Activated CD4-positive, alpha-beta T cell treated with anti-CD3 and anti-CD28 coated beads, Interleukin-2, amount 10 ng/mL, durations not matched to agents 7 days and 5 days (primary cell): ENCODE results near the gene MRTO4. TPM values are rescaled to one million over a fixed set of nuclear protein-coding genes. Genes with fewer than 3 reads are reported as not detected.
"Not testable (repeated sequence)": the region's sequence is repeated elsewhere in the genome, so short reads cannot be mapped to it uniquely, and the experiment has no call there.

Experiments used
- CTCF ChIA-PET: fragments of 350-600 bp; sonication (Branson Sonifier 250); formaldehyde crosslinking; loops from one replicate; lab custom pipeline; 2021; ENCODE audit warnings: antibody characterized with exemption; lab: Charles Lee
- POLR2A ChIA-PET: fragments of 350-600 bp; sonication (Branson Sonifier 250); formaldehyde crosslinking; loops from one replicate; lab custom pipeline; 2021; ENCODE audit warnings: antibody characterized with exemption; lab: Charles Lee
- DNase-seq: peaks from one replicate; pipeline ENCODE4 v3.0.0-alpha.2; 2020
- H3K27ac Mint-ChIP-seq: one replicate; pipeline ENCODE4 v1.8.0; 2021; ENCODE audit warnings: mild to moderate bottlenecking, moderate library complexity, mixed read lengths
- H3K27me3 Mint-ChIP-seq: one replicate; pipeline ENCODE4 v1.8.0; 2021; ENCODE audit warnings: mixed read lengths
- H3K36me3 Mint-ChIP-seq: one replicate; pipeline ENCODE4 v1.8.0; 2021; ENCODE audit warnings: low read depth, mixed read lengths
- H3K4me1 Mint-ChIP-seq: one replicate; pipeline ENCODE4 v1.8.0; 2021; ENCODE audit warnings: mixed read lengths
- H3K4me3 Mint-ChIP-seq: one replicate; pipeline ENCODE4 v1.8.0; 2021; ENCODE audit warnings: mild to moderate bottlenecking, moderate library complexity, mixed read lengths
- H3K9me3 Mint-ChIP-seq: one replicate; pipeline ENCODE4 v1.8.0; 2021; ENCODE audit warnings: mixed read lengths
- total RNA-seq, 2 experiments: library from RNA; stranded (reverse); gene quantifications; one replicate each; pipeline ENCODE4 v1.2.3, GENCODE V29; 2021

Gene MRTO4
- total RNA-seq, 2 experiments from 2014 or later, result 27.2 to 32.5 TPM

GRCh38 chr1:19284881-19285280 is 33.3 kb downstream of the MRTO4 start:
- Mint-ChIP-seq H3K4me1 (peaks cover 8% of the 10 kb centered on the region), H3K4me3 (no peak overlapping the region), H3K9me3 (no peaks in the 10 kb centered on the region), H3K27ac (no peak overlapping the region), H3K27me3 (peaks cover 15% of the 10 kb centered on the region), H3K36me3 (no peaks in the 10 kb centered on the region)
- POLR2A ChIA-PET, result no interaction called here
- DNase-seq, result no peak
- CTCF ChIA-PET, result interaction anchor here (0.6 kb wide), 1 partner anchor 211 kb away, joined by 3 read pairs; no protein-coding TSS in a partner anchor

- CTCF ChIA-PET, H3K36me3 Mint-ChIP-seq: not testable (repeated sequence)
Observed at GRCh38 chr1:19285366-19285765, 33.8 kb downstream of the MRTO4 start.

GRCh38 chr1:19285807-19286206 is 34.2 kb downstream of the MRTO4 start:
- H3K36me3 Mint-ChIP-seq, POLR2A ChIA-PET, H3K9me3 Mint-ChIP-seq, H3K4me3 Mint-ChIP-seq, DNase-seq, H3K4me1 Mint-ChIP-seq, CTCF ChIA-PET, H3K27ac Mint-ChIP-seq: not testable (repeated sequence)
- H3K27me3 Mint-ChIP-seq, result peaks cover 16% of the 10 kb centered on the region

More at GRCh38 chr1:19285366-19285765, 33.8 kb downstream of the MRTO4 start:
- peaks cover 16% of the 10 kb centered on the region for H3K27me3 Mint-ChIP-seq
- H3K27ac Mint-ChIP-seq, DNase-seq, H3K4me1 Mint-ChIP-seq, H3K9me3 Mint-ChIP-seq, H3K4me3 Mint-ChIP-seq, POLR2A ChIA-PET: not testable (repeated sequence)

GRCh38 chr1:19287436-19288185 is 36.0 kb downstream of the MRTO4 start:
- no peak overlapping the region for H3K27ac Mint-ChIP-seq
- POLR2A ChIA-PET, result no interaction called here
- CTCF ChIA-PET, result interaction anchor here (1.0 kb wide), 1 partner anchor 26 kb away, joined by 3 read pairs; no protein-coding TSS in a partner anchor
- H3K27me3 Mint-ChIP-seq, result peaks cover 16% of the 10 kb centered on the region
- no peak for DNase-seq
- H3K9me3 Mint-ChIP-seq, result peaks cover 4% of the 10 kb centered on the region
- peak overlapping the region; percentile 54 for H3K4me3 Mint-ChIP-seq
- no peaks in the 10 kb centered on the region for H3K36me3 Mint-ChIP-seq
- H3K4me1 Mint-ChIP-seq, result peaks cover 8% of the 10 kb centered on the region

GRCh38 chr1:19288324-19289241 is 37.0 kb downstream of the MRTO4 start, which contains the start of gene AKR7A3:
TSS of gene AKR7A3 (minus strand) at chr1:19288770. CDS start at chr1:19288709, 61 bp downstream.
- peak within 1 kb of the TSS; percentile 54 for H3K4me3 Mint-ChIP-seq
- H3K4me1 Mint-ChIP-seq, H3K27ac Mint-ChIP-seq, H3K36me3 Mint-ChIP-seq, H3K9me3 Mint-ChIP-seq, POLR2A ChIA-PET, CTCF ChIA-PET: not testable (repeated sequence)
- peaks cover 16% of the 10 kb centered on the region for H3K27me3 Mint-ChIP-seq
- DNase-seq, result peak; percentile 70

- ChIA-PET POLR2A (no interaction called here), CTCF (interaction anchor here (0.5 kb wide), 1 partner anchor 15 kb away, joined by 3 read pairs; no protein-coding TSS in a partner anchor)
- Mint-ChIP-seq H3K27me3 (peaks cover 16% of the 10 kb centered on the region), H3K4me3 (peak overlapping the region; percentile 47), H3K4me1 (peaks cover 8% of the 10 kb centered on the region), H3K9me3 (peaks cover 9% of the 10 kb centered on the region), H3K27ac (no peak overlapping the region), H3K36me3 (peaks cover 1% of the 10 kb centered on the region)
- DNase-seq, result no peak
Observed at GRCh38 chr1:19289244-19289643, 37.6 kb downstream of the MRTO4 start.

- peaks cover 14% of the 10 kb centered on the region for H3K36me3 Mint-ChIP-seq
- no peak overlapping the region for H3K4me3 Mint-ChIP-seq
- H3K9me3 Mint-ChIP-seq, result peaks cover 31% of the 10 kb centered on the region
- peaks cover 3% of the 10 kb centered on the region for H3K27me3 Mint-ChIP-seq
- POLR2A ChIA-PET, result no interaction called here
- CTCF ChIA-PET, result interaction anchor here (1.3 kb wide), 1 partner anchor 69 kb away, joined by 3 read pairs; no protein-coding TSS in a partner anchor
- H3K4me1 Mint-ChIP-seq, result no peaks in the 10 kb centered on the region
- no peak for DNase-seq
- no peak overlapping the region for H3K27ac Mint-ChIP-seq
Observed at GRCh38 chr1:19294638-19295037, 43.0 kb downstream of the MRTO4 start.

GRCh38 chr1:19300211-19300610 is 48.6 kb downstream of the MRTO4 start:
- Mint-ChIP-seq H3K36me3 (peaks cover 17% of the 10 kb centered on the region), H3K4me1 (no peaks in the 10 kb centered on the region), H3K4me3 (no peak overlapping the region), H3K9me3 (peaks cover 13% of the 10 kb centered on the region), H3K27ac (no peak overlapping the region), H3K27me3 (no peaks in the 10 kb centered on the region)
- DNase-seq, result no peak
- ChIA-PET CTCF (no interaction called here), POLR2A (no interaction called here)

- not testable (repeated sequence) for DNase-seq, H3K9me3 Mint-ChIP-seq, H3K27me3 Mint-ChIP-seq, H3K27ac Mint-ChIP-seq, H3K4me3 Mint-ChIP-seq, H3K4me1 Mint-ChIP-seq
- H3K36me3 Mint-ChIP-seq, result peaks cover 20% of the 10 kb centered on the region
- POLR2A ChIA-PET, result interaction anchor here (0.6 kb wide), 1 partner anchor 13 kb away, joined by 4 read pairs; no protein-coding TSS in a partner anchor
- CTCF ChIA-PET, result interaction anchor here (0.6 to 0.7 kb wide), 2 partner anchors 15 to 286 kb away, joined by 3 to 4 read pairs; no protein-coding TSS in a partner anchor
Observed at GRCh38 chr1:19304081-19304480, 52.5 kb downstream of the MRTO4 start.

- no peaks in the 10 kb centered on the region for H3K9me3 Mint-ChIP-seq
- ChIA-PET POLR2A (no interaction called here), CTCF (no interaction called here)
- no peak for DNase-seq
- no peak overlapping the region for H3K4me3 Mint-ChIP-seq
- no peaks in the 10 kb centered on the region for H3K27me3 Mint-ChIP-seq
- H3K27ac Mint-ChIP-seq, result no peak overlapping the region
- peaks cover 20% of the 10 kb centered on the region for H3K36me3 Mint-ChIP-seq
- H3K4me1 Mint-ChIP-seq, result peaks cover 9% of the 10 kb centered on the region
Observed at GRCh38 chr1:19305880-19306279, 54.3 kb downstream of the MRTO4 start.

GRCh38 chr1:19306941-19307340 is 55.3 kb downstream of the MRTO4 start:
- Mint-ChIP-seq H3K4me3 (no peak overlapping the region), H3K4me1 (peaks cover 14% of the 10 kb centered on the region), H3K36me3 (peaks cover 22% of the 10 kb centered on the region), H3K27ac (no peak overlapping the region), H3K9me3 (no peaks in the 10 kb centered on the region), H3K27me3 (no peaks in the 10 kb centered on the region)
- no peak for DNase-seq
- POLR2A ChIA-PET, result no interaction called here
- CTCF ChIA-PET, result no interaction called here

GRCh38 chr1:19307794-19308508 is 56.3 kb downstream of the MRTO4 start:
- CTCF ChIA-PET, result no interaction called here
- no peak for DNase-seq
- Mint-ChIP-seq H3K9me3 (no peaks in the 10 kb centered on the region), H3K27ac (no peak overlapping the region), H3K4me3 (no peak overlapping the region), H3K4me1 (peaks cover 17% of the 10 kb centered on the region), H3K27me3 (no peaks in the 10 kb centered on the region), H3K36me3 (peaks cover 19% of the 10 kb centered on the region)
- POLR2A ChIA-PET, result no interaction called here
